T-helper 17 cell (primary cell): ENCODE data around the gene ISY1. TPM values are rescaled to one million over a fixed set of nuclear protein-coding genes. Genes with fewer than 3 reads are reported as not detected.

Source experiments
- ATAC-seq: fragments of 150-1000 bp; cut with Tn5 transposase; 2 replicates; pipeline ENCODE4 v1.10.0; 2021; ENCODE audit warnings: mild to moderate bottlenecking, moderate library complexity
- DNase-seq, 3 donors: peaks; one replicate each; pipeline versions ENCODE4 v3.0.0 to v3.0.0-alpha.2; 2020 to 2021
- H3K9me3 ChIP-seq: one replicate; pipeline ENCODE4 v1.7.0; 2013; ENCODE audit warnings: low read length, mild to moderate bottlenecking; ENCODE audit not compliant: control insufficient read depth, poor library complexity, severe bottlenecking
- H3K27ac Mint-ChIP-seq: one replicate; pipeline ENCODE4 v1.8.0; 2022; ENCODE audit warnings: mild to moderate bottlenecking, moderate library complexity, mixed read lengths
- H3K27me3 Mint-ChIP-seq: one replicate; pipeline ENCODE4 v1.8.0; 2022; ENCODE audit warnings: mixed read lengths
- H3K36me3 Mint-ChIP-seq: one replicate; pipeline ENCODE4 v1.8.0; 2022; ENCODE audit warnings: low read depth, mixed read lengths
- H3K4me1 Mint-ChIP-seq: one replicate; pipeline ENCODE4 v1.8.0; 2022; ENCODE audit warnings: mild to moderate bottlenecking, mixed read lengths
- H3K4me3 Mint-ChIP-seq: one replicate; pipeline ENCODE4 v1.8.0; 2022; ENCODE audit warnings: mild to moderate bottlenecking, moderate library complexity, mixed read lengths
- total RNA-seq, 4 donors: library from RNA in 2 of 4; stranded (reverse) in 2 of 4; gene quantifications; one replicate each; pipeline ENCODE4 v1.2.3 and lab custom pipeline; 2022 to 2026

The ISY1 gene
- total RNA-seq, 2 donors from 2014 or later, result 39.0 TPM

DNA sequence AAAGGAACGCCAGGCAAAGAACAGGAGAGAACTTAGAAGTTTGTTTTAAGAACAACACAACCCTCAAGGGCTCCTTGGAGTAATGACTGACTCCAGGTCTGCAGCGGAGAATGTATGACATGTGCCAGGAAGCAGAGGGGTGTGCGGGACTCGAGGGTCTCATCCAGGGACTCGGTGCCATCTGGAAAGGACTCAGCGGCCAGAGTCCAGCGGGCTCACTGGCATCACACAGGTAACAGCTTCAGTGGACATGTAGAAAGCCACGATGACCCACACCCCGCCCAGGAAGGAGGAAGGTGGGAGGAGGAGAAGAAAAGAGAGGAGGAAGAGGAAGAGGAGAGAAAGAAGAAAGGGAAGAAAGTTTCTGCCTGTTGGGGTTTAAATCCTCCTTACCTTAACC, 78.8 kb downstream of the ISY1 start:
- Mint-ChIP-seq H3K4me3 (no peak overlapping the region), H3K36me3 (no peaks in the 10 kb centered on the region), H3K4me1 (peaks cover 13% of the 10 kb centered on the region), H3K27me3 (no peaks in the 10 kb centered on the region), H3K27ac (peak overlapping the region; percentile 39)
- ATAC-seq (no peak), DNase-seq (no peak)
- H3K9me3 ChIP-seq, result no peaks in the 10 kb centered on the region

DNA sequence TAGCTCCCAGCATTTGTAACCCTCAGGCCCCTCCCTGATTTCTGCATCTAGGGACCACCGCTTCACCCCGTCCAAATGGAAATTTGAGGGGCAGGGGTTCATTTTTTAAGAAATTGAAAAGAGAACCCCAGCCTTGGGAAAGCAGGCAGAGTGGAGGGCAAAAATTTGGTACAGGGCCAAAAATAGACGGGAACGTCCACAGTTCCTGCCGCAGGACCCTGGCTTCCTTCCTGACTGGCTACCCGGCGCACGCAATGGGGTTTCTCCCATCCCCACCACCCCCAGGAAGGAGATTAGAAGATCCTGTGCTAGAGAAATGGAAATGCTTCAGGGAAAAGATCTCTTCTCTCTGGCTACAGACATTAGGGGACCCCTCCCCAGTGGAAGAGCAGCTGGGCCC, 79.4 kb downstream of the ISY1 start:
- peak overlapping the region; percentile 39 for H3K27ac Mint-ChIP-seq
- no peak for DNase-seq
- H3K4me1 Mint-ChIP-seq, result peaks cover 13% of the 10 kb centered on the region
- no peak for ATAC-seq
- no peaks in the 10 kb centered on the region for H3K9me3 ChIP-seq
- H3K36me3 Mint-ChIP-seq, result no peaks in the 10 kb centered on the region
- no peak overlapping the region for H3K4me3 Mint-ChIP-seq
- H3K27me3 Mint-ChIP-seq, result no peaks in the 10 kb centered on the region

DNA sequence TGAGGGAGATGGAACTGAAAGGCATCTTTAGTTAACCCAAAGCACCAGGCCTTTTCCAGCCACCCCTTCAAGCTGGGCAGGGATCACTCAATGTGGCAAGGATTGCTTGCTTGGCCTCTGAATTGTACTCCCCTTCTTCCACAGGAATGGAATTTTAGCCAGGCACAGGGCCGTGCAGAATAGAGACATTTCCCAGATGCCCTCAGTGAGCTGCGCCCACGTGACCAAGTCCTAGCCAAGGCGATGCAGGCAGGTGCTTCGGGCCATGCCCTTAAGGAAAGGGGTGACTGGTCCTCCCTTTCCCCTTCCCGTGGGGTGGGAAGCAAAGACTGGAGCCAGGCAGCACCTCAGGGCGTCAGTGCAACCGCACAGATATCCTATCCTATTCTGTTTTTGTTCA, 82.4 kb downstream of the ISY1 start:
- Mint-ChIP-seq H3K36me3 (no peaks in the 10 kb centered on the region), H3K27me3 (no peaks in the 10 kb centered on the region), H3K4me1 (peaks cover 10% of the 10 kb centered on the region), H3K27ac (no peak overlapping the region), H3K4me3 (no peak overlapping the region)
- DNase-seq (no peak), ATAC-seq (no peak)
- no peaks in the 10 kb centered on the region for H3K9me3 ChIP-seq

Other genes starting within 250 kb of the ISY1 start
- gene CFAP92, start 167.0 kb downstream of the ISY1 start, total RNA-seq, result under 1 TPM; 0.15 to 0.37 TPM
- under 1 TPM in 1 of 2 donors, not detected in 1; 0.12 TPM for gene EFCC1, start 159.8 kb downstream of the ISY1 start, total RNA-seq
- 10 to 100 TPM in 1 of 2 donors, 1 to 10 TPM in 1; 3.8 to 68.5 TPM for gene GP9, start 100.3 kb downstream of the ISY1 start, total RNA-seq
- 10 to 100 TPM; 33.7 to 37.8 TPM for gene RAB43, start 39.3 kb downstream of the ISY1 start, total RNA-seq
- 100 to 1,000 TPM; 253 to 276 TPM for gene CNBP, start 22.8 kb upstream of the ISY1 start, total RNA-seq
- gene COPG1, start 88.5 kb upstream of the ISY1 start, total RNA-seq, result 100 to 1,000 TPM; 101 to 102 TPM
- gene HMCES, start 117.8 kb upstream of the ISY1 start, total RNA-seq, result 10 to 100 TPM; 48.2 to 55.3 TPM